EL (cell line): ENCODE data around the gene MDH1B.
A peak's percentile ranks its signal among the peaks of the same experiment; 100 is the strongest.
"Not testable (repeated sequence)": the region's sequence is repeated elsewhere in the genome, so short reads cannot be mapped to it uniquely, and the experiment has no call there.

ENCODE experiments used
- DNase-seq: peaks from one replicate; pipeline ENCODE4 v3.0.0-alpha.2; 2016

Gene MDH1B

GRCh38 chr2:206766057-206766930, 1.2 kb upstream of the MDH1B start:
- DNase-seq, result no peak

GRCh38 chr2:206764673-206765241, 371 bp downstream of the MDH1B start:
- no peak for DNase-seq

GRCh38 chr2:206756816-206757215, 8.3 kb downstream of the MDH1B start:
- DNase-seq, result no peak

- no peak for DNase-seq
These were observed 24.3 kb downstream of the MDH1B start for GRCh38 chr2:206740800-206741199.

GRCh38 chr2:206739271-206739670, 25.9 kb downstream of the MDH1B start:
- no peak for DNase-seq

GRCh38 chr2:206736935-206737334, 28.2 kb downstream of the MDH1B start:
- DNase-seq, result no peak

- DNase-seq, result no peak
These were observed 31.8 kb downstream of the MDH1B start for GRCh38 chr2:206733341-206733740.

GRCh38 chr2:206728277-206729199, 36.6 kb downstream of the MDH1B start:
- peak; percentile 4 for DNase-seq

- no peak for DNase-seq
These were observed 37.8 kb downstream of the MDH1B start for GRCh38 chr2:206727287-206727686.

GRCh38 chr2:206723288-206723687, 41.8 kb downstream of the MDH1B start:
- DNase-seq, result no peak

GRCh38 chr2:206721256-206721920, 43.7 kb downstream of the MDH1B start:
- no peak for DNase-seq

GRCh38 chr2:206718296-206718695, 46.8 kb downstream of the MDH1B start, which contains the start of gene DYTN:
TSS of gene DYTN (minus strand) at chr2:206718396. CDS start at chr2:206718279, 117 bp downstream.
- DNase-seq, result no peak

GRCh38 chr2:206716623-206717022, 48.5 kb downstream of the MDH1B start:
- no peak for DNase-seq

- DNase-seq, result not testable (repeated sequence)
These were observed 49.9 kb downstream of the MDH1B start for GRCh38 chr2:206715183-206715582.

- no peak for DNase-seq
These were observed 51.4 kb downstream of the MDH1B start for GRCh38 chr2:206713746-206714145.

GRCh38 chr2:206708286-206708685, 56.8 kb downstream of the MDH1B start:
- no peak for DNase-seq

GRCh38 chr2:206707164-206707701, 57.9 kb downstream of the MDH1B start:
- no peak for DNase-seq

GRCh38 chr2:206701952-206702605, 63.0 kb downstream of the MDH1B start:
- DNase-seq, result no peak

GRCh38 chr2:206700156-206700555, 65.0 kb downstream of the MDH1B start:
- no peak for DNase-seq

- DNase-seq, result no peak
These were observed 66.3 kb downstream of the MDH1B start for GRCh38 chr2:206698811-206699210.

GRCh38 chr2:206696910-206697309, 68.2 kb downstream of the MDH1B start:
- DNase-seq, result no peak
